Activated naive CD4-positive, alpha-beta T cell treated with anti-CD3 and anti-CD28 coated beads, Interleukin-2, amount 50 U/mL, for 16 hours (primary cell): Measurements from ENCODE around the gene P3H2.
"Not testable (repeated sequence)": the region's sequence is repeated elsewhere in the genome, so short reads cannot be mapped to it uniquely, and the experiment has no call there.

Experiments
- DNase-seq: peaks from one replicate; pipeline ENCODE4 v3.0.0-alpha.2; 2020

Gene P3H2

DNA sequence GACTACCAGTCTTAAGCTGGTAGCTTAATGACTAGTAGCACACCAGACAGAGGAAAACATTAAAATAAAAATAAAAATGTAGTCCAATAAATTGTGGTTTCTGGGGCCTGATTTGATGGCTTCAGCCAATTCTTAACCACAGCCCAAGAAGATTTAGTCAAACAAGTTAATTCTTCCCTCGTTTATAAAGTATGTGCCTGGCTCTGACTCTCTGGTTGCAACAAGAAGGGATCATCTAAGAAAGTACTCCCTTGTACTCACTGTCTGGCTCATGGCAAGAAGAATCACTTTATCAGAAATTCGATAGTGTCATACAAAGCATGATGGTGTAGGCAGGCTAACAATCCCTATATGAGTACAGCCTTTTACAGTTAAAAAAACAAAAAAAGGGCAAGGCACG lies 141.9 kb downstream of the P3H2 start:
- no peak for DNase-seq

DNA sequence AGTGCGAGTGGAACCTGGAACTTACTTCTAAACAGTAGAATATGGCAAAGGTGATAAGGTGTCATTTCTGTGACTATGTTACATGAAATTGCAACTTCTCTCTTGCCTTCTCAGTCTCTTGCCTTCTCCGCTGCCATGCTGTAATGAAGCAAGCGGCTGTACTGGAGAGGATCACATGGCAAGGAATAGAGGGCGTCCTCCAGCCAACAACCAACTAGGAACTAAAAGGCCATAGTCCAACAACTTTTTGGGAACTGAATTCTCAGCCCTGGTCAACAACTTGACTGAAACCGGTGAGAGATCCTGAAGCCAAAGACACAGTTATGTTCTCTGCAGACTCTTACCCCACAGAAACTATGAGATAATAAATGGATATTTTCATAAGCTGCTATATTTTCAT lies 143.5 kb downstream of the P3H2 start:
- DNase-seq = no peak

DNA sequence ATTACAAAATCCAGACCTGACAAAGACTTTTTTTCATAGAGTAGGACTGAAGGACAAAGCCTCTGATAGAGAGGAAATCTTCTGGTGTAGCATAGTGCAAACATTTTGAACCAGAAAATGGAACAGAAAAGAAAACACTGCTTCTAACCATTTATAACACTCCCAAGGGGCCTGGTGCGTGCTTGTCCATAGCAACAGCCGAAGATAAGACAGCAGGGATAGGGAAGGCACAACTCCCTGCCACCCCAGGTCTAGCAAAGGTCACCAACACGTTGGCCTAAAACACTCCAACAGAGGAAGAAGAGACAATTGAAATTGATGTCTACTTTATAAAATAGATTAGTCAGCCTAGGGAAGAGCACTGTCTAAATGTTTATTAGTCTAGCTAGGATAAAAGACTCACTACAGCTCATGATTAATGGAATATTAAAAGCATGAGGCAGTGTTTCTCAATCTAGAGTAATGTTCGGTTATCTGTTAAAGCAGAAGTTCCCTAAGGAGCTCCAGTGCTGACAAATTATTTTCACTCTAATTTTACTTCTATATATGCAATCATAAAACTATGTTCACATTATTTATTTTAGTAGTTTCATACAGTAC lies 145.2 kb downstream of the P3H2 start:
- no peak for DNase-seq

DNA sequence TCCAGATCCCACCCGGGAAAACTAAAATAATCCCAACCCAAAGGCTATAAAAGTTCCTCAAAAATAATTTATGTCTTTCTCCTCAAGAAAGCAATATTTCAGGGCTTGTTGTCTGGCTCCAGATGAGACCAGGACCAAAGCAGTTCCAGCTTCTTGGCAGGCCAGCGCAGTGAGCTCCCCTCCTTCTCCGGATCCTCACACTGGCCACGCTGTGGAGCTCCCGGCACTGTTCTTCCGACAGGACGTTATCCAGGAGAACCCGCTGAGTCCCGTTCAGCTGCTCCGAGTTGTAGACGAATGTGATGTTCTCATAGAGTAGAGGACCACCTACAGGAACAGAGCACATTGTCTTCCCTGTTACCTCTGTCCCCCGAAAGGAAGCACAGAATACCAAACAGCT lies 146.3 kb downstream of the P3H2 start:
- no peak for DNase-seq

DNA sequence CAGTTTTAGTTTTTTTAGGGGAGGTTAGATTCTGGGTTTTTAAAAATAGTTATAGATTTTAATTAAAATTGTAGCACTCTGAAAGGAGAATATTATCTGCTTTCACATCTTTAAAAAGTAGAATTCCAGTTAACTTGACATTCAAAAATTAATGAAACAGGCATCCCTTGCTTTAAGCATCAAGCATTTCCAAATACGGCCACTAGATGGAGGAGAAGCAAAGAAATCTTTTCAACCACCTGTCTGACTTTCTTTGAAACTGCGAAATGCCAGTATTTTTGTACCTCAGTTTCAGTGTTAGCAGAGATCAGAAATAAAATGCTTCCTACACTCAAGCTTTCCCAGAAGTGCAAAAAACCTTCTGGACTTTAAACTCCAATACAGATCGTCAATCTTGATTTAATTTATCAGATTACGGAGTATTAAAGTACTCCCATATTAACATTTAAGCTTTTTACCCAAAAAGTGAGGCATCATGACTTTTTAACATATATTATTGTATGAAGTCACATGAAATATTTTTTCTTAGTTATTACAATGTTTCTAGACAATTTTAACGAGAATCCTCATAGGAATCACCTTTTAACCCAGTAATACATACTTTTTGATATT lies 153.3 kb downstream of the P3H2 start:
- no peak for DNase-seq

DNA sequence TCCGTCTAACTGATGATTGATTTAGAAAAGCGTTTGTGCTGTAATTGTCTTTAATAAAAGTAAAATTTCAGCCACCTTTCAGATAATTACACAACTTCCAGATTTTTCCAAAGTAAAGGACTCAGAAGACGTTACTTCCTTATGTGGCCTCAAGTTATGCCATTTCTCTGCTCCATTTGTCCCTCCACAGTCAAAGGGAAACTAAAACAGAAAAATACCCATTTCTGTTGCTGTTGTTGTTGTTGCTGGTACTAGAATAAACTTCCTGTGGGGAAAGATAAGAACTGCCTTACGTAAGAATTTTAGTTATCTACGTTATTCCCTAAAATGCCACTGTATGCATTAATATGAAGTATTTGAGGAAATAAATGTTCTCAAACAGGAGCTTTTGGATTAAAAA lies 153.9 kb downstream of the P3H2 start:
- no peak for DNase-seq

DNA sequence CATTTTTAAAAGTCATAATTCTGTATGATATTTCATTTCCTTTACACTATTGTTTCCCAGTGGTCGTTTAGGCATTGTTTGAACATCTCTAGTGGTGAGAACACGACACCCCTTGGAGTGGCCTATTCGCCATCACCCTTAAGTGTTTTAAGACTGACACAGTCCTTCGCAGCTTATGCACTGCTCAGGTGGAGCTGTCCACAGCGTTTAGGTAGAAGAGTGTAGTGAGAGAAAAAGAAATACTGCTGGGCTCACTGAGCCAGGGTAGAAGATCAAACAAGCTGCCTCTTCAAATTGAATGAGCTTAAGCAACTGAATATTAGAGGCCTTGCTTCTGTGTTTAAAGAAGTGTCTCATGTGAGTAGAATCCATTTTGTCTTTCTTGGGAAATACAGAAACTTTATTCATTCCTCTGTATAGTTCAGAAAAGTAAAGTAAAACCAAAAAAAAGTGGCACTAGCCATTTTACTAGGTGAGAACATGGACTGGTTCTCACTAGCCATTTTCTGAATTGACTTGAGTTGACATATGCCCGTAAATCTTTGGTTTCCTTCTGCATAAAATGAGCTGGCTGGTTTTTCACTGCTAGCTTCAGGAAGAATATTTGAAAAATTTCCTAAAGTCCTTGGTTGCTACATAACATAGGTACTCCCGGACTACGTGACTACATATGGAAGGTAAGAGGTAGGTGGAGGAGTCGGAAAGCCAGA lies 155.9 kb downstream of the P3H2 start:
- DNase-seq = no peak

DNA sequence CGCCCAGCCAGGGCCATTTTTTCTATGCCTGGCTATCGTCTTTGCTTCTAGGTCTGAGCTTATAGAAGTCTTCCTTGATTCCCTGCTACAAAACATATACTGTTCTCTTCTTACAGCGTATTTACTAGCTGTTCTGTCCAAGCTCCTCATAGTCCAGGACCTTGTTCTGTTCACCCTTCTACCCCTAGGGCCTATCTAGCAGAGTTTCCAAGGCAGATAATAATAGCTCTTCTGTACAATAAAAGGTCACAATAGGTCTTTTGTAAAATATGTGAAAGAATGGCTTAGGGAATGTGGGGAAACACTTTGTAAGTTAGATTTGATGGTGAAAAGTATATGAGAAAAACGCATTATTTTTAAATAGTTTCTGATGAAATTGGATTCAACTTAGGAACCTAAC lies 158.2 kb downstream of the P3H2 start:
- no peak for DNase-seq

DNA sequence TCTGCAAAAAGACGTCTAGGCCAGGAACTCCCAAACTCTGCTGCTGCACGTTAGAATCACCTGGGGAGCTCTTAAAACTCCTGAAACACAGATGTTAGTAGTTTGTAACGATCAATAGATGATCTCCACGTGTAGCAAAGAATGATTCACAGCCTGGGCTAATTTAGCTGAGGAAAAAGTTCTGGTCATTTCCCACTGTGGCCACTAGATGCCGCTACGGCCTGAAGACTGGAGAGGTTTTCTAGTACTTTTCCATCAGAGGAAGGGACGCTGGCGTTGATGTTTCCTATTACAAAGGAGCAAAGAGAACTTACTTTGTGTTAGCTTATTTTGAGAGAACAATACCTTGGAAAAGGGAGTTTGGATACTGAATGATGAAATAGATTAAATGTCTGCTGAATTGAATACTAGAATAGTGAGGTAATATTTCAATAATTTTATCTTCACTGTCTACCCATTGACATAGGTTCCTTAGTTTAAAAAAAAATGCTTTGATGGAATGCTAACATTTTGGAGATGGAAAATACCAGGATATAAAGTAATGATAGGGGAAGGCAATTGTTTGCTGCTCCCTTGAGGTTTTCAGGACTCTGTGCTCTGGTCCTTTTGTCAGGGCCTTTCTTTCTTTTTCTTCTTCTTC lies 159.1 kb downstream of the P3H2 start:
- DNase-seq = peak; percentile 72

DNA sequence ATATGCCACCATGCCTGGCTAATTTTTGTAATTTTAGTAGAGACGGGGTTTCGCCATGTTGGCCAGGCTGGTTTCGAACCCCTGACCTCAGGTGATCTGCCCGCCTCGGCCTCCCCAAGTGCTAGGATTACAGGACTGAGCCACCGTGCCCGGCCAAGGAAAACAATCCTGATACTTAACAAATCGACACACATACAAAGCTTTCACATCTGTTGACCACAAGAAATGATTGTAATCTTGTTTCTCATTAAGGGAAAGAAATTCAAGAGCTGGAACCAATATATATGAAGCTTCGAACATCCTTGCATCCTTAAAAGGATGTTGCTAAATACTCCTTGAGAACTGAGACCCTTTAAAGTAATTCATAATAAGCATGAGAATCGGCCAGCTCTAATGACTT lies 159.6 kb downstream of the P3H2 start:
- DNase-seq = not testable (repeated sequence)

DNA sequence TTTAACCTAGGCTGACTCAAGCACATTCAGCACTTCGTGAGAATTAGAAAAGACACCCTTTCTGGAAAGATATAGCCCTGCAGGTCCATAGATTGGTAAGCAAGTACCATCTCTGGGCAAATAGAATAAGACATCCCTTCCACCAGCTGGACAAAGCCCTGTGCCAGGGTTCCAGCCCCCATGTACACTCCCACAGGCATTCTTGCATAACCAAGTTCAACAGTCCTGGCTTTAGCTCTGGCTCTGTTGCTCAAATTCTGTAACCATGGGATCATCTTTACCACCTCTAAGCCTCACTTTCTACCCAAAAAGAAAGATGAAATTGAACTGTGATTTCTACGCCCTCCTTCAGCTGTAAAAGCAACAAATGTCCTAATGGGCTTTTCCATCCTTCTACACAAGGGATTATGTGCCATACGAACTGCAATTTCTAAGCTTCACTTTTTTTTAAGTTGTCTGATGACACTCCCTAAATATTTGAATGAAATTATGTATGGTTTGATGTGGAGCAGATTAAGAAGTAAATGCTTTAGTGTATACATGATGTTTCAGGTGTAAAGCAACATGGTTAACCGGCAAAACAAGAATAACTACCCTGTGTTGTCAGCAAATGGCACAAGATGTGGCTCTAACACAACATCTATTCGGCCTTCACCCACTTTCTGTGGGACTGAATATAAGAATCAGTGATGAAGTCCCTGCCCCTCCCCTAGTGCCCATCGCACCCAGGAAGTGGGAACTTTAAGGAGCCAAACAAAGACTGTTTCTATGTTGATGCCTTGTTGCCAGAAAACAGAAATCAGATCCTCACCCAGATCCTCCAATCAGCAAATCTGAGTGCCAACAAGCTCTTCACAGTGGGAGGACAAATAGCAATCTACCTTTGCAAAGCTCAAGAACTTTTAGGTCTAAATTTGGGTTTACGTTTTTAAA lies 165.7 kb downstream of the P3H2 start:
- DNase-seq = no peak

DNA sequence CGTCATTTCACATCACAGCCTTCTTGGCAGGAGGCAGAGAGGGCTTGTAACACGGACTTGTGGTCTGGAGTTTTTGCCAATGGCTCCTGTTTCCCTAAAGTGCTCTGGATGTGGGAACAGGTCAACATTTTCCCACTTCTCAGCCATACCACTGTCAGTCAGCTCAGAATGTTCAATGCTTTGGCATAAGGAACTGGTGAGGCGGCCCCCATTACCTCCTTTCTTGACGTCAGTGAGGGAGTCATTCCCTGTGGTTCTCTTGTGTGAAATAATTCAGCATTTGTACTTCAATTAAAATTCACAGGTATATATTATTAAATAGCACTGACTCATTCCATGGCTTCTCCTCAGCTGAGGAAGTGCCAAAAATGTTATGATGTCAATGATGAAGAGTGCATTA lies 167.1 kb downstream of the P3H2 start:
- DNase-seq = no peak

DNA sequence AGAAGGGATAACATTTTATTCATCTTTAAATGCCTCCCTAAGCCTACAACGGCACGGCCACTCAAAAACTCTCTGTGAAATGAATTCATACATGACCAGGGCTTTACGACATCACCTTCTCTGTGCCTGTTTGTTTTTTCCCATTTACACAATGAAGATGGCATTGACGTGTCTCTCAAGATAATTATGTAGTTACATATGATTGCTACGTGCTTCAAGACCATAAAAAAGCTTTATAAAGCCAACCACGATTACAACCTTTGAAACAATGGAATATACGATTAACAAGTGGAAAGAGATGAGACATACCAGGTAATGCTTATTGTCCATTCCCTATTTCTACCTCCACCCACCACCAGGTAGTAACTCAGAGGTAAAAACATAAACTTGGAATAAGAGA lies 168.4 kb downstream of the P3H2 start:
- DNase-seq = no peak

DNA sequence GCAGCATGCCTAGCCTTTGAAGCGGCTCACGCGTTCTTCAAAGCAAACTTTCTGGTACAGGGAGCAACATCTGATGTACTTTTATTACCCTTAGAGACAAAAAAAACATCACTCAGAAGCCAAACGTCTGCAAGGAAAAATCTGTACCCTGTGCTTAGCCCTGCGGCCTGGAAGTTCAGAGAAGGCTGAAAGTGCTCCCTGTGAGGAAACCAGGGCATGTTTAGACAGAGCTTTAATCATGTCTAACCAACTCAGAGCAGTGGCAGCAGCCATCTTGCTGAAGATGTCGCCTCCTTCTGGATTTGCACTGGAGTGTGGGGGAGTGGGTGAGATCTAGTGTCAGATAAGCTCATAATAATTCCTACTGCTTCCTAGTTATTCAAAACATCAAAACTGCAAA lies 170.4 kb downstream of the P3H2 start:
- no peak for DNase-seq

DNA sequence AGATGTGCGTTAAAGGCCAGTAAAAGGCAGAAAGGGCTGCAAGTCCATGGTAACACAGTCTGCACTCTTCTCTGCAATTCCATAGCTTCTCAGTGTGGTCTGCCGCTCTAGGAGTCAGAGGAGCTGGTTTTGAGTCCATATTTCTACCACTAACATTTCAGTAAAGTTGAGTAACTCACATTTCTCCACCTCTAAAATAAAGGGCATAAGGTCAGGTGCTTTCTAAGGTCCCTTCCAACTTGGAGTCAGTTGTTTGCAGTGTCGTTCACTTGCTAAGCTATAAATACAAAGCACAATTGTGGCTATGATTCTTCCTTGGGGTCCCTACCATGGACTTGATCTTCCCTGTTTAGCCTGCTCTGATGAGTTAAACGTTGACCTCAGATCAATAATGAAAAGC lies 171.1 kb downstream of the P3H2 start:
- DNase-seq = no peak

DNA sequence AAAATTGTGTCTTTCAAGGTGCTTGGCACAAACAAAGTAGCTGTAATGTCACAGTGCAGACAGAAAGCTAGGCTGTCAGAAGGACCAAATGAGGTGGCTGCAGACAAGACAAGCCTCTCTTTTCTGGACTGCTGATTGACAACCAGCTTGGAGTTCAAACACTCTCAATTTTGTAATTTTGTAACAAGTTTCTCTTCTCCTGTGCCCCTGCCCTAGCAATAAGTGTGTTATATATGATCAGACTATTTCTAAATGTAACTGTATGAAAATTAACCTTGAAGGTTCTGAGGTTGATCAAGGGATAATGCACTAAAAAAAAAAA lies 172.0 kb downstream of the P3H2 start:
- no peak for DNase-seq

DNA sequence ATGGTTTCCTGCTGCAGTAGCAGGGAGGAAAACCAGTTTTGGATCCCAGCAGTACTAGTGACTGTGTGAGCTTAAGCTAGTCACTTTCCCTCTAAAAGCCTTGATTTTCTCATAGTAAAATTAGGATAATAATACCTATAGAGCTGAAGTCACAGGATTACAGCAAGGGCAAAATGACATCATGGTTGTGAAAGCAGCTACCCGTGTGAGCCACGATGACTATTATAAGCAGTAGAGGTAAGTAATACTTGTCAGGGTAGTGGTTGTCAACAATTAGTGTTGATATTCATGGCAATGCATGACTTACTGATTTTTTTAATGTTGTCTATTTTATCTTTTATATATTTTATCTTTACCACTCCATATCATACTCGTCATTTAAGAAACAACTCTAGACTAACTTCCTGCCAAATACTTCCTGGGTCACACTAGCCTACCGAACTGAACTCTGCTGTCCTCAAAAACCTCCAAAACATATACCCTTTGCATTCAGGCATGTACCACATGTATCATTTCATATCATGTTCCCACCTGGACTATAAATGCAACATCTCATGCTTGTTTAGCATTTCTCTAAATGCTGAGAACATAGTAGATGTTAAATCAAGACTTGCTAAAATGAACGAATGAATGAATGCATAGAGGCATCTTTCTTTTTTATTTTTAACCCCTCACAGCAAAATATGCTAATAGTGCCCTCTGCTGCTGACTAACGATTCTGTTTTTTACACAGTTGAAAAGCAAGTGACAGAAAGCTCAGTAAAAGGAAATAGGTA lies 172.6 kb downstream of the P3H2 start:
- DNase-seq = no peak

DNA sequence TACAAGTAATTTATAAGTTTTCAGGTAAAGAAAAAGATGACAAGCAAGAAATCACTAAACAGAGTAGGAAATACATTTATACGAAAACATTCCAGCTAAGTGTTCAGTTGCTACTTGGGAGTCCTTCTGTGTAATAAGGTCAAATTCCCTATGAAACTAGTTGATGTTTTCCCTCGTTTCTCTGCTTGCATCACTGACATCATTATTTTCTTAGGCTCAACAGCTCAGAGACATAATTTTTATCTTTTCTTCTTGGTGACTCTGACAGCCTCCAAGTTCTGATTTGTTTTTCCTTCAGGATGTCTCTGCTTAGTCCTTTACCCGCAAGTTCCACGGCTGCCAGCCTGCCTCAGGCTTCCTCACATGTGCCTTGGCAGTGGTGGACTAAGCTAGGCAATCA lies 173.6 kb downstream of the P3H2 start:
- DNase-seq = no peak

DNA sequence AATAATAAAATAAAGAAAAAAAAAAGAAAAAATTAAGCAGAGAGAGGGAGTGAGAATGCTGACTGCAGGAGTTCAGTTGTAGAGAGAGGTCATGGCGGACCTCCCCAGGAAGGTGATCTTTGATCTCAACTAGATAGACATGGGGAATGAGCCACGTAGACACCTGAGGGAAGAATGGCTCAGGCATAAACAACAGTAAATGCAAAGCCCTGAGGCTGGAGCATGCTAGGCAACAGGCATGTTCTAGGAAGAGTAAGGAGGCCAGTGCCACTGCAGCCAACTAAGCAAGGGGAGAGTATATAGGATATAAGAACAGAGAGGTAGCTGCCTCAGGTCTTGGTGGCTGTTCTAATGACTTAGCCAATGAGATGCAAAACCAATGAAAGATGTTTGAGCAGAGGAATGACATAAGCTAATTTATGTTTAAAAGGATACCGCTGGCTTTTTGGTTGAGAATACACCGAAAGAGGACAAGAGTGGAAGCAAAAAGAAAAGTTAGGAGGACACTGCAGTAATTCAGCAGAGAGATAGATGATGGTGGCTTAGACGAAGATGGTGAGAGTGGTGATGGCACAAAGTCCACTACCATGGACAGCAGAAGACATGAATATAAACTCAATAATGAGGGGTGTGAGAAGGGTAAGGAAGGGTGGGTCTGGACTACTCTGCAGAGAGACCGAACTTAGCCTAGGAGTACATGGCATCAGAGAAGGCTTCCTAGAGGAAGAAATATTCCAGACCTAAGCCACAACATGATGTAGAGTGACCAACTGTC lies 174.6 kb downstream of the P3H2 start:
- DNase-seq = no peak

DNA sequence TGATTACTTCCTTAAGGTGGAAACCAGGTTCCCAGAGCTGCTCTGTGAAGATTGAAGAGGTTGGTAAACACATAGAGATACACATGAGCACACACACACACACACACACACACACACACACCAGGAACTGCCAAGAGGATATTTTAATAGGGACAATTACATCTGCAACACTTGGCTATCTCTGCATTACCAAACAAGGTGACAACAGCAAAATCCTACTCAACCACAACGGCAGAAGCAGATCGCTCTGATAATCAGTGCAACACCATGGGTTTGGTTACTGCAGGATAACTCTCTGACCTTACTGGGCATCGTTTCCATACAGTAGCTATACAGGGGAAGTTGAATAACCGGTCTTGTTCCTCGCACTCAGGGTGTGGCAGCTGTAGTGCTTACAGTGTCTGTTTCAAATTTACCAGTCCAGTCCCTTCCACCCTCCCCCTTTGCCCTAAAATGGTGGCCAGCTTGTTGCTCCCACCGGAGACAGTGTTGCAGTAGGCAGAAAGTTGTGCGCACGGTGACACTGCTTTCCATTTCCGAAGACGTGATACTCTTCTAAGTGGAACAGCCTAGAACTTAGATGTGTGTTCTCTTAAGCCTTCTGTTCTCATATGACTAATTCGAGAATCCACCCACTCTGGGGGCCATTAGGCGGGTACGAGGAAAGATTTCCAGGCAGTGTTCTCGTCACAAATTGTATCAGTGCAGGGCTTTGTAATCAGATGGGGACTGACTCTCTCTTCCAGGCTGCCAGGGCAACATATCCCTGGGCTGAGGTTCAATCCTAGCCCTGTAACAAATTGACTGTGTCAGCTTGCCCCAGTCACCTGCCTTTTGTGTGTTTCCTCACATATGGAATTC lies 176.2 kb downstream of the P3H2 start:
- DNase-seq = no peak

DNA sequence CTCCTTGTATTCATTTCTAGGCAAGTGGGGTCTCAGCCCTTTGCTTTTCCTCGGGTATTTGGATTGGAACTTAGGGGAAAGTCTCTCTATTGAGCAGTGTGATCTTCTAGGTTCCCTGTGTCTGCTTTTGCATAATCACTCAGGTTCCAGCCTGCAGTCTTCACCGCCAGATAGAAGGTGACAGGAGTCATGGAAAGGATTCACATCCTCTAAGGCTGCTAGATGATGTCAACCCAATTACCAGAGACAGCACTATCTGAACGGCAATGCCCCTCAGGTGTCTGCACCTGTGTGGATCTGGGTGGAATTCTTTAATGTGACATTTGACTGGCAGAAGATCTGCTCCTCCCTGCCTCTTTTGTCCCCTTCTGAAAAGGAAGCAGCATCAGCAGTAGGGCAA lies 177.7 kb downstream of the P3H2 start:
- no peak for DNase-seq
